NCI-H345 (cell line): ENCODE data around the gene PACRG.

Experiments
- DNase-seq: peaks from one replicate; lab custom pipeline; 2025; lab: John Stamatoyannopoulos, UW

The PACRG gene

DNA sequence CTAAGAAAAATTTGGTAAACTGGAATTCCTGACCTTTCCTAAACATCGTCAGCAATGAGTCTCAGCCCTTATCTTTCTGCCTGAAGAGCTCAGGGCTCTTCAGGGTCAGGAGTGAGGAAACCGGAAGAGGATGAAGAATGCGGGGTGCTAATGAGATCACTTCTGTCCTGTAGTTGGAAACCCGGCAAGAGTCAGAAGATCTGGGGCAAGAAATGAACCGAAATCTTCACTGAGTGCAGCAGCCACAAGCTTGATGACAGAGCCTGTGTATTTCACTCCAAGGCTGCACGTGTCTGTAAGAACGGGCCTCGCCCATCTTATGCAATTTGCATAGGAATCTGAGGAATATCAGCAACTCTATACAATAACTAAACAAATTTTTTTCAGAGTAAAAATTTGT is 626.3 kb downstream of the PACRG start:
- no peak for DNase-seq

DNA sequence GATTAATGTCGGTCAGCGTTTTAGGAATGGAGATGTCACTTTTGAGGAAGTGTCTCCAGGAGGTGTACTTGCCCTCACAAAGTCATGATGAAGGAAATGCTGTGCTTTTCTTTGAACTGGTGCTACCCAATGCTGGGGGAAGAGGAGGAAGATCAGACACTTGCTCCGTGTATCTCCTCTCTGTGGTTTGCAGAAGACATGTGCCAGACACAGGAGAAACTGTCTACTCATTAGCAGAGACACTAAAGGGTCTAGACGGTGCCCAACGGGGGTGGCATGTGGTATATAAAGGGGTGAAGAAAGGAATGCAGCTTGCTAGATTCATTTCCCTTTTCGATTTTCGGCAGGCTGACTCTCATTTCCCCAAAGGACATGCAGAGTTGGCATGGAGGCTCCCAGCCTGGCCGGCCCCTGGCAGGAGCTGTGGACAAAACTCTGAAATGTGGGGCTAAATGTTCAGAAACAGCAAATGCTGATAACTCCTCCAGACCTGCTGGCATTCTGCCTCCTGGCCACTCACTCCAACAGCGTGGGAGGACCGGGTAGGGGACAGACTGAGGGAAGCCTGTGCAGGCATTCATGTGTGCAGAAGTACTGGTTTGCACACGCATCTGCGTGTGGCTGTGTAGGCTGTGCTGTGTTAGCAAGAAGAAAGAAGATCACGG is 627.1 kb downstream of the PACRG start:
- no peak for DNase-seq

DNA sequence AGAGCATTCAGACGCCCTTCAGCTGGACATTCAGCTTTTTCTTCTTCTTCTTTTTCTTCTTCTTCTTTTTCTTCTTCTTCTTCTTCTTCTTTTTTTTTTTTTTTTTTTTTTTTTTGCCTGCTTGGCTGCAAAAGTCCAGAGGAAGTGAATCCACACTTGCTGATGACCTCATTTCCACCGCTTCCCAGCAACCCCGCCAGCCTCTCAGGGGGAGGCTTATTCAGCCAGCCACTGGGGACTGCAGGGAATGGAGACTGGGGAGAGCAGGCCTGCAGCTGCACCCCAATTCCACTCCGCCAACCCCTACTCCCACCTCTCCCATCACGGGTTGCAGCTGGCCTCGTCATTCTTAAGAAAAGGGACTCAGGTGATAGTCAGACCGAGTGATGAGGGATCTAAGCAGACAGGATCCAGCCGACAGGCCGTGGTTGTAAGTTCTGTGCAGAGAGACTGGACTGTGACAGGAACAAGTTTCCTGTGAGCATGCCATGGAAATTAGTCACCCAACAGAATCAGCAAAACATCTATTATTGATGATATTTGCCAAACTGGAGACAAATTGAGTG is 627.7 kb downstream of the PACRG start:
- no peak for DNase-seq

DNA sequence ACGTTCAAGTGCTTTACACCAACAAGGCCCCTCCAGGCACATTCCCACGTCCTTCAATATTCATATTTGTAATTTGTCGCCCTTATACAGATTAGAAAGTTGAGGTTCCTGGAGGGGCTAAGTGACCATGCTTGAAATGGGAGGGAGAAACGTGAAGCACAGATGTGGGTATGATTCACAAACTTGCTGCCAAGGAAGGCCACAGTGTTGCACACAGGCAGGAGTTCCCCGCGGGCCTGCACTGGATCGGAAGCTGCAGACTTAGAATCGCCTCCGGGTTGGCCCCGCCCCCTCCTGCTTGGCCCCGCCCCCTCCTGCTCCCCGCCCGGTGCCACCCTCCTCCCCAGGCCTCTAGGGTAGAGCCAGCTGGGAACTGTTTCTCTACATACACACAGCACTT is 628.5 kb downstream of the PACRG start:
- no peak for DNase-seq

DNA sequence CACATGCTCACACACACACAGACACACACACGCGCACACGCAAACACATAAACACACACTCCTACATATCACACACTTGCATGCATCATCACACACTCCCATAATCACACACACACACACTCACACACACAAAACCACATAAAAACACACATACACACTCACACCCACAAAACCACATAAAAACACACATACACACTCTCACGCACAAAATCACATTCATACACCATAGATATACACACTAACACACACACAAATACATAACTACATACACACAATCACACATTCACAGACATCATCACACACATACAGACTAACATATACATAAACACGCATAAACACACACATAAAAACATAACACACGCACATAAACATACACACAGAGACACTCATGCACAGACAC is 629.0 kb downstream of the PACRG start:
- DNase-seq = no peak

DNA sequence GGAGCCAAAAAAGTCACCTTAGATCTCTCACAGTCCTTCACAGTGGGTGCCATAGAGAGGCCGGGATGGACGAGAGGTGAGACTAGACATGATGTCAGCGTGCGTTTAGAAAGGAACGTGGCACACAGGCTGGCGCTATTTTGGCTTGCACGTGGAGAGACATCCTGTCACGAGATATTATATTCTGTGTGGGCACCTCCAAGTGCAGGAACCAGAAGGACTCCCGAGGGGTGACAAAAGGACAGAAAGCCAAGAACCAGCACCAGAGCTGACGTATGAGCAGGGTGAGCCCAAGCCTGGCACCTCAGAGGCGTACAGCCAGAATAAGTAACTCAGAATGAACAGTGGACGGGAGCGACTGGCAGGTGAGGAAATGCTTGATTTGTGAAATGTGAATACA is 636.9 kb downstream of the PACRG start:
- no peak for DNase-seq
